Anterior cingulate cortex (tissue), 58 donors: ENCODE measurements around the gene CNTN3.

Source experiments
- DNase-seq, 58 donors: peaks; one replicate each; lab custom pipeline; 2025; lab: John Stamatoyannopoulos, UW

The CNTN3 gene

GRCh38 chr3:74613060-74613459, 1.4 kb downstream of the CNTN3 start:
- DNase-seq: no peak

GRCh38 chr3:74611206-74611605, 3.3 kb downstream of the CNTN3 start:
- DNase-seq: no peak

DNA sequence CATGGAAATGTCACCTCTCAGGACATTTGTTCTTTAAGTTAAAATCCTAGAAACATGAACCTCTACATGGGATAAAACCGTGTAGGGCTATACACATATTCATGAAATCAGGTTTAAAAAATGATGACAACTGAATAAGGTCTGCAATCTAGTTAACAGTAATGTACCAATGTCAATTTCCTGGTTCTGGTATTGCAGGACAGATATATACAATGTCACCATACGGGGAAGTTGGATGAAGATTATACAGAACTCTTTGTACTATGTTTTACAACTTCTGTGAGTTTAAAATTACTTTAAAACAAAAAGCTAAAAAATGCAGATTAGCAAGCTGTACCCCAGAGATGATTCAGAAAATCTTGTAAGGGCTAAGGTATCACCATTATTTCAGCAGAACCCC, 6.7 kb downstream of the CNTN3 start:
- no peak for DNase-seq

DNA sequence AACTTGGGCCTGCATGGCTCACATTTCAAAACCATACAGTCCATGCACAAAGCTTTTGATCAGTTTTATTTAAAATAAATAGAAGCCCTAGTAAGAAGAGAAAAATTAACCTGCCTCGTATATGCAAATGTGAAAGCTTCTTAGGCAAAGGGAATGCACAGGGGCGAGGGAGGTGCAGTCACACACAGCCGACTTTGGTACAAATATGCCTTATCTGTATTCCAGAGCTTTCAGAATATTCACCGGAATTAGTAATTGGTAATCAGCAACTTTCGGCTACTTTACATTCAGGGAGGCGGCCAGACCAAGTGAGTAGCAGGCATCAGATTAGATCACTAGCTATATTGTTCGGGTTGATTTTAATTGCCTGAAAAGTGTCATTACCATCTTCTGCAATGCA, 7.5 kb downstream of the CNTN3 start:
- DNase-seq: no peak

- DNase-seq: no peak
Measured at GRCh38 chr3:74605437-74605836, 9.0 kb downstream of the CNTN3 start.

DNA sequence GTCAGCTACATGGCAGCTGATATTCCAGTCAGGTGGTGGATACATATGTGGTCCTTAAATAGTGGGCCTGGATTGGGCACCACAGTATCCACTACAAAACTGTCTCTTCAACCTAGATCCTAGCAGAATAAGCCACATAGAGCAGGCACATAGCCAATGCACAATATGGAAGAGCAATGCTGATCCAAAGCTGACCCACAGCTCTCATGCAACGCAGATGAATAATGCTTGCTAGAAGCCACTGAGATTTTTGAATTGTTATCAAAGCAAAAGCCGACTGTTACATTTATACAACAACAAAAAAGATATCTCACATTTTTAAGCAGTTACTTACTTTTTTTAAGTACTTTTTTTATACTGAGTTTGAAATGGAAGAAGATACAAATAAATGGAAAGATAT, 11.2 kb downstream of the CNTN3 start:
- no peak for DNase-seq

GRCh38 chr3:74602471-74602870, 12.0 kb downstream of the CNTN3 start:
- DNase-seq: no peak

- no peak for DNase-seq
Measured at GRCh38 chr3:74601793-74602192, 12.7 kb downstream of the CNTN3 start.

GRCh38 chr3:74599564-74599963, 14.9 kb downstream of the CNTN3 start:
- no peak for DNase-seq

DNA sequence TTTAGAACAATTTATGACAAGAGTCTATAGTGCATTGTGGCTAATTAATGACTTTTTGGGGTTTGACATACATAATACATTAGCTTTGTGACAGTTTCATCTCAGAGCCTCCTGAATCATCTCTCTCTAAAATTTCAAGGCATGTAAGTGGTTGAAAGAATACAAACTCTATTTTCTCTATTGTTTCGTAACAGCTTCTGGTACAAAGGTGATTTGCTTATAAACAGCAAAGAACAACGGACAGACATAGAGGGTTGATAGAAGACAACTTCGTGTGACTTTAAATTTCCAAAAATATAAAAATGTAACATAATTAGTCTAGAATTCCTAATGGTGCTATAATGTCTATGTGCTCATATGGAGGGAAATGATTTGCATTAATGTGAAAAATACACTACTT, 21.3 kb downstream of the CNTN3 start:
- no peak for DNase-seq

- no peak for DNase-seq
Measured at GRCh38 chr3:74592359-74592758, 22.1 kb downstream of the CNTN3 start.

DNA sequence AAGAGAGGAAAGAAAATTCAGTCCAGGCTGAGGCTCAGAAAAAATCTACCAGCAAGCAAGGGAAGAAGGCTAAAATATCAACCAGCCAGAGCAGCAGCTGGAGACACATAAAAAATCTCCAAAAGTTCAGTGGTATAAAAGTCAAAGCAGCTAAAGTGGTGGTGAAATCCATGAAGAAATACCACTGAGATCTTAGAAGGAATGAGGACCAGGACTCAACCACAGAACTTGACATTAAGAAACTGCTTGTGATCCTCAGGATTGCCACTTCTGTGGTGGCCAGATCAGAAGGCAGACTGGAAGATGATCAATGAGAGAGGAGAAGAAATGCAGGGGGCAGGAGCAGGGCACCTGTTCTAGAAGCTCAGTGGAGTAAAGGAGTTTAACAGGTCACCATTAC, 22.5 kb downstream of the CNTN3 start:
- no peak for DNase-seq

- no peak for DNase-seq
Measured at GRCh38 chr3:74591342-74591741, 23.1 kb downstream of the CNTN3 start.

GRCh38 chr3:74590620-74591262, 23.7 kb downstream of the CNTN3 start:
- no peak for DNase-seq

DNA sequence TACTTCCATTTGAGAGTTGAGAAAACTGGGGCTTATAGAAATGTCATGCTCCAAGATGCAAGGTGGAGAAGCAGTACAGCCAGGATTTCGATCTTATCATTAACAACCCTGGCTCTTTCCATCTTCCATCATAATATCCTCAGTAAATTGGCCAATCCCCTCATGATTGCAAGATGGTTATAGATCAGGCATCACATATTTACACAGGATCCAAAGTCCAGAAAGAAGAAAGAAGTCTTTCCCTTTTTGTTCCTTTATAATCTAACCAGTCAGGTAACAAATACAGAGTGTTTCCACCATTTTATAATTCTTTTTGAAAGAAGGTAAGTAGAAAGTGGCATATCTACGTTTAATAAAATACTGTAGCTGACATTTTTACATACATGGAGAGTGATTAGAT, 29.7 kb downstream of the CNTN3 start:
- DNase-seq: no peak

- DNase-seq: no peak
Measured at GRCh38 chr3:74582982-74583381, 31.5 kb downstream of the CNTN3 start.

DNA sequence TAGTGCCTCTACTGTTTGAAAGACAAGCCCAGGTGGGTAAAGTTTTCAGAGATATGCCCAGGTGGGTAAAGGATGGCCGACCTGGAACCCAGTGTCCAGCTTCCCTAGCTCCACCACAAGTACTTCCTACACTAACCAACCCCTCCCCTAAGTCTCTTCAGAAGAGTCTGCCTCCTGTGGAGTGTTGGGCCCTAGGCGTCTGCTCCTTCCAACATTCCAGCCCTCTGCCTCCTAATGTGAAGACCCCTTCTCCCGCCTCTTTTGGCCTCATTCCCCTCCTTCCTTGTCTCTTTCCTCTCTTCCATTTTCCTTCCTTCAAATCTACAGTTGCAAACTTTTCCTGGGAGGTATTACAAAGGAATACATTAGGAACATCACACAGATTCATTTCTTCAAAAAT, 38.6 kb downstream of the CNTN3 start:
- DNase-seq: no peak

GRCh38 chr3:74571118-74571517, 43.3 kb downstream of the CNTN3 start:
- DNase-seq: no peak
